ENCODE data around the gene TNK2.
"Not testable (repeated sequence)": the region's sequence is repeated elsewhere in the genome, so short reads cannot be mapped to it uniquely, and the experiment has no call there.

TNK2 gene

GRCh38 chr3:195867631-195868335 is 40.6 kb downstream of the TNK2 start:
- DNase-seq: no peak

- no peak for DNase-seq
Observed at GRCh38 chr3:195866686-195867511, 41.5 kb downstream of the TNK2 start.

- DNase-seq: no peak
Observed at GRCh38 chr3:195865752-195866151, 42.6 kb downstream of the TNK2 start.

DNA sequence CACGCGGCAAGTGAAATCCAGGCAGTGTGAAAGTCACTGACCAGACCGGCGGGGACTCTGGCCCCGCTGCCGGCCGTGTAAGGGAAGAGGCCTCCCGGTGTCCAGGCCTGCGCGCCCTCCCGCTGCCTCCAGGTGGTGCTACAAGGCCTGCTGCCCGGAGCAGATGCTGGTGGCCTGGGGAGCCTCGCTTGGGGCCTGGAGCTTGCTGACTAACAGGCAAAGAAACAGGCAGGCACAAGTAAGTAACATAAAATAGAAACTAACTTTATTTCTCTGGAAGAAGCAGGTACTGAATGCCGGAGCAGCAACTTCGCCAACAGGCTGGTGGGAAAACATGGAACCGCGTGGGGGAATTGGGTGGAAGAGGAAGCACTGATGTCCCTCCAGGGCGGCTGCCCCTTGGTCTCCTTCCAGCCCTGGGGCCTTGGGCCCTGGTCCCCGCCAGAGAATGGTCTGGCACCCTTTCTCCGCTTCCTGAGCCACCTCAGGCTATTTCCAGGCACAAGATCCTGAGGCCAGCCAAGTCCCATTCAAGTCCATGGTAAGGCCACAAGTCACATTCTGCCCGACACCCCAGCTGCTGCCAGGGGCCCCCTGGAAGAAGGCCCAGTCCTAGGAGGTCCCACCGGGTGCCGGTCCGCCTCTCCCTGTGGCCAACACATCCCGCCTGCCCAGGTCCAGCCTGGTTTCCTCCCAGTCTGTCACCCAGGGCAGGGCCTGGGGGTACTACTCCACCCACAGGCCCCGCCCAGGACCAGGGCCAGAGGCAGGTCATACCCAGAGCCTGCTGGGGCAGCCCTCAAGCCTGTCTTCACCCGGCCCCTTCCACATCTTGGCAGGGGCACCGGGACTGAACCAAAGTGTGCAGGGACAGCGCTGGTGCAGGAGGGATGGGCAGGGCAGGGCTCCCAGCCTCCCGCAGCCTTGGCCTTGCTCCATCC is 45.0 kb downstream of the TNK2 start:
- DNase-seq: peak; percentile 69

DNA sequence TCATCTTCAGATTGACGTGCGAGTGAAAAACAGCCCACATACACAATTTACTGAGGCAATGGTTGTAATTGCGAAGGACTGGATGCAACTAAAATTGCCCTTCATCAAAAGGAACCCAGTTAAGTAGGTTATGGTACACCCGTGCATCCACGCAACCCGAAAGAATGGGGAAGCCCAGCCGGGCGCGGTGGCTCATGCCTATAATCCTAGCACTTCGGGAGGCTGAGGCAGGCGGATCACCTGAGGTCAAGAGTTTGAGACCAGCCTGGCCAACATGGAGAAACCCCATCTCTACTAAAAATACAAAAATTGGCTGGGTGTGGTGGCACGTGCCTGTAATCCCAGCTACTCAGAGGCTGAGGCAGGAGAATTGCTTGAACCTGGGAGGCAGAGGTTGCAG is 46.0 kb downstream of the TNK2 start:
- not testable (repeated sequence) for DNase-seq

- no peak for DNase-seq
Observed at GRCh38 chr3:195860456-195860855, 47.9 kb downstream of the TNK2 start.

GRCh38 chr3:195859846-195860411 is 48.4 kb downstream of the TNK2 start:
- no peak for DNase-seq

- peak; percentile 75 for DNase-seq
Observed at GRCh38 chr3:195859061-195859845, 49.1 kb downstream of the TNK2 start.

- no peak for DNase-seq
Observed at GRCh38 chr3:195856410-195857084, 51.8 kb downstream of the TNK2 start.

DNA sequence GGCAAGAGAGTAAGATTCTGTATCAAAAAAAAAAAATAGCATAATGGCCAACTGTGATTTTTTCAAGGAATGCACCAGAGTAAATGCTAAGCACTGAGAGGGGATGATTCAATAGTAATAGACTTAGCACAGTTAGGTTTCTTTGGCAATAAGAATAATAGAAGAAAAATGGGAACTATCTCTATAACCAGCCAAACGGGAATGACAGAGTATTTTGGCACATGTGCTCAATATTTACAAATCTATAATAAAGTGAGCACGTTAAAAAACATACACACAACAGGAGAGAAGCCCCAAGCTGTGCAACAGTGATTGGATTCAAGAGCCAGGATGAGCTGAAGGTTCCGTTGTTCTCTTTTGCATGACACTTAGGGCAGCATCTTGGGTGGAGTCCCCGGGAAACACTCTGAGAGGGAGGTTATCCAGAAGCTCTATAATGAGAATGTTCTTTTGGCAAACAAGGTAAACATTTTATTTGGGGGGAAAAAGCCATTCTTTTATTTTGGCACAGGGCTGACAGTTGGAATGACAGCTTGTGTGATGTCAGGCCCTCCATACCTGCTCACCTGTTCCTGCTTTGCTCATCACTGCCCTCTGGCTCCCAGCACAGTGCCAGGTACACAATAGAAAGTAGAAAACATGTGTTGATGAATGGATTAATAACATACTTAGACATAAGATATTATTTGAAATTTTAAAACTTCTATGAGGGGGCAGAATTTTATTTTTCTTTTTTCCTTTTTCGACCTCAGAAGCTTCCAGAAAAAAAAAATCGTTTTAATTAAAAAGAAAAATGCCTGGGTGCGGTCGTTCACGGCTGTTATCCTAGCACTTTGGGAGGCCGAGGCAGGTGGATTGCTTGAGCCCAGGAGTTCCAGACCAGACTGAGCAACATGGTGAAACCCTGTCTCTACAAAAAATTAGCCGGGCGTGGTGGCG is 52.6 kb downstream of the TNK2 start:
- DNase-seq: no peak

DNA sequence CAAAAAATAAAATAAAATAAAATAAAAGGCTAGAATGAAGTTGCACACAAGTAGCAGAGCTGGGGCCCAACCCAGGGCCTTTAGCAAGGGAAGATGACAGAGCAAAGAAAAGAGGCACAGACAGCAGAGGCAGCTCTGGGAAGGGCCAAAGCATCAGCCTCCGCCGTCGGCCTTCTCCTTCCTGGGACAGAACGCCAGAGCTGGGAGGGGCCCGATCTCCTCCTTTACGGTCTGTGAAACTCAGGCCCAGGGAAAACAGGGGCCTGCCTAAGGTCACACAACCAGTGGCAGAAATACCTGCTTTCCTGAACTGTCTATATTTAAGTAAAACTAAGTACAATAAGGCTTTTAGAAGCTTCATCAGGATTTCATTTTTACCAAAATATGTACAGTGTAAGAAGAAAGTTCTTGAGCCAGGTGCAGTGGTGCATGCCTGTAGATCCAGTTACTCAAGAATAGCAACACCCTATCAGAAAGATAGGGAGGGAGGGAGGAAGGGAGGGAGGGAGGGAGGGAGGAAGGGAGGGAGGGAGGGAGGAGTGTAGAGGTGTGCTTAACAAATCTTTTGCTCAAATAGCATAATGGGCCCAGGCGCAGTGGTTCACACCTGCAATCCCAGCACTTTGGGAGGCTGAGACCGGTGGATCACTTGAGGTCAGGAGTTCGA is 53.6 kb downstream of the TNK2 start:
- DNase-seq: no peak

GRCh38 chr3:195853996-195854395 is 54.4 kb downstream of the TNK2 start:
- DNase-seq: no peak

DNA sequence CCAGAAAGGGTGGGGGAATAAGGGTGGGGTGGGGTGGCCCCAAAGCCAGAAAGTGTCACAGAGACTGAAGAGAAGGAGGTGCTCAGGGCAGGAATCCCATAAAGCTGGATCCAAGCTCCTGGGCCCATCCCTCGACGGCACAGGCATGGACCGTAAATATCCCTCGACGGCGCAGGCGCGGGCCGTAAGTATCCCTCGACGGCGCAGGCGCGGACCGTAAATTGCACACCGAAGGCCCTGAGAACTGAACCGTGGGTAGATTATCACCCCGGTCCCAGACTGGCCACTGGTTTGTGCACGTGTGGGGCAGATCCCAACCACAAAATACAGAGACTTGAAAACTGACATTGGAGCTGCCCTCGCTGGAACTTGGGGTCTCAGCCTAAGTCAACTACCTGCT is 55.3 kb downstream of the TNK2 start:
- DNase-seq: no peak

DNA sequence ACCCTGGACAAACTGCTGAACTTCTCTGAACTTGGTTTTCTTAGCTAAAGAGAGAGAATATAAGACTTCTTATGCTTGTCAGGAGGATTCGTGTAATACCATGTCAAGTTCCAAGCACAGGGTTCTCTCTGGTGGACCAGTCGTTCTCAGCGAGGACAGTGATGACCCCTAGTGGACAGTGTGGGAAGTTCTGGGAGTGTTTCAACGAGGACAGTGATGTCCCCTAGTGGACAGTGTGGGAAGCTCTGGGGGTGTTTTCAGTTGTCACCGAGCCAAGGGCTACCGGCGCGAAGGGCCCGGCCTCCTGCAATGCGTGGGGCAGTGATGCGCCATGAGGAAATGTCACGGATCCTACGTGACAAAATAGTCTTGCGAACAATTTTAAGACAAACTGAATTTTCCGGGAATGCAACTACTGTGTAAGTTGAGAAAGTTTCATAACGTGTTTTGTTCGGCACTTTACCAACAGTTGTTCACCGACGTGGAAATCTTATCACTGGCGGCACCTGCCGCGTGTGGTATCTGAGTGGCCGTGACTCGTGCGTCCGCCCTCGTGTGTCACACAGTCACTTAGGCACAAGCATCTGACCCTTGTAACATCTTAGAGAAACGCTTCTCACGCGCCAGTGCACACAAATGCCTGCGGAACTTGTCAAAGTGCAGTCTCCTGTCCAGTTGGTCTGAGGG is 57.4 kb downstream of the TNK2 start:
- peak; percentile 87 for DNase-seq

DNA sequence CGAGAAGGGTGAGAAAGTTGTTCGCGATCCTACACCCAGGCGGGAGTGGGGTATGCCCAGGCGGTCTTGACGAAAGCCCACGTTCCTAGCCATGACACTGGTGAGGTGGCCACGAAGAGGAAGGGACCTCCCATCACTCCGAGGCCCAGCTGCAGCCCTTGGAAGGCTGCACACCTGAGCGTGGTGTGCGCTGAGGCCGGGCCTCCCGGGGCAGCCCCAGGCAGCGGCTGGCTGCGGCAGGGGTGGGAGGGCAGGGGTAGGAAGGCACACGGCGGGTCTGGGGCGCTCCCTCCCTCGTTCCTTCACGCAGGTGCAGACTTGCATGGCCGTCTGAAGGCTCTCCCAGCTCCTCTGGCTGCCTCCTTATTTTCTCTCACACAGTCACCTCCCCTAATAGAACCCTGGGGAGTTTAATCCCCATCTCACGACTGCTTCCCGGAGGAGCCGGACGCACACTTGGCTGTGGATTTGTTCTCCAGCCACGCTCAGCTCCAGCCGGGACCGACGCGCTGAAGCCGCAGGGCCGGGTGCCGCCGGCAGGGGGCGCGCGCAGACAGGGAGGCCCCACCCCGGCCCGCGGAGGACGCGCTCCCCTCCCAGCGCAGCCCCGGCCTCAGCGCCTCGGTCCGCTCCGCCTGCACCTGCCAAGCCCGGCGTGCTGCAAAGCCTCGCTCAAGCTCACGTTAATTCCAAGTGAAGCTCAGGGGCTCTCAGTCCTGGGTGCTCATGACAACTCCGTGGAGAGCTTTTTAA is 58.9 kb downstream of the TNK2 start:
- DNase-seq: no peak

- no peak for DNase-seq
Observed at GRCh38 chr3:195847055-195847950, 61.0 kb downstream of the TNK2 start.

DNA sequence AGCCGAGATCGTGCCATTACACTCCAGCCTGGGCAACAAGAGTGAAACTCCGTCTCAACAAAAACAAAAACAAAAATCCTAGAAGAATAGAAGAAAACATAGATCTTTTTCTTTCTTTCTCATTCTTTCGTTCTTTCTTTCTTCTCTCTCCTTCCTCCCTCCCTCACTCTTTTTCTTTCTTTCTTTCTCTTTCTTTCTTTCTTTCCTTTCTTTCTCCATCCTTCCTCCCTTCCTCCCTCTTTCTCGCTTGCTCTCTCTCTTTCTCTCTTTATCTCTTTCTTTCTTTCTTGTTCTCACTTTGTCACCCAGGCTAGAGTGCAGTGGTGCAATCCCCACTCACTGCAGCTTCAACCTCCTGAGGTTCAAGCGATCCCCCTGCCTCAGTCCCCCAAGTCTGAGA is 62.9 kb downstream of the TNK2 start:
- DNase-seq: no peak

Data from activated naive CD4-positive, alpha-beta T cell treated with anti-CD3 and anti-CD28 coated beads, Interleukin-2, amount 50 U/mL, for 16 hours (primary cell).